Activated T-cell treated with anti-CD3 and anti-CD28 coated beads, Interleukin-2, amount 50 U/mL, for 1 hour (primary cell): Measurements from ENCODE around the gene AHCYL2.
"Not testable (repeated sequence)": the region's sequence is repeated elsewhere in the genome, so short reads cannot be mapped to it uniquely, and the experiment has no call there.

ENCODE experiments used
- DNase-seq: peaks from one replicate; pipeline ENCODE4 v3.0.0-alpha.2; 2020

Gene AHCYL2

GRCh38 chr7:129245533-129245932 lies 20.7 kb downstream of the AHCYL2 start:
- DNase-seq = no peak

GRCh38 chr7:129247087-129247486 lies 22.3 kb downstream of the AHCYL2 start:
- DNase-seq = no peak

GRCh38 chr7:129252128-129252527 lies 27.3 kb downstream of the AHCYL2 start:
- no peak for DNase-seq

GRCh38 chr7:129252603-129253002 lies 27.8 kb downstream of the AHCYL2 start:
- not testable (repeated sequence) for DNase-seq

GRCh38 chr7:129255800-129256199 lies 31.0 kb downstream of the AHCYL2 start:
- no peak for DNase-seq

- DNase-seq = no peak
These were observed 31.4 kb downstream of the AHCYL2 start for GRCh38 chr7:129256221-129256620.

GRCh38 chr7:129257168-129257567 lies 32.3 kb downstream of the AHCYL2 start:
- no peak for DNase-seq

- DNase-seq = no peak
These were observed 34.0 kb downstream of the AHCYL2 start for GRCh38 chr7:129258649-129259389.

GRCh38 chr7:129262324-129262723 lies 37.5 kb downstream of the AHCYL2 start:
- no peak for DNase-seq

GRCh38 chr7:129263168-129263567 lies 38.3 kb downstream of the AHCYL2 start:
- no peak for DNase-seq

GRCh38 chr7:129264534-129264933 lies 39.7 kb downstream of the AHCYL2 start:
- DNase-seq = no peak

- no peak for DNase-seq
These were observed 40.5 kb downstream of the AHCYL2 start for GRCh38 chr7:129265328-129265727.

- DNase-seq = no peak
These were observed 41.4 kb downstream of the AHCYL2 start for GRCh38 chr7:129266181-129266580.

GRCh38 chr7:129270077-129270476 lies 45.2 kb downstream of the AHCYL2 start:
- DNase-seq = no peak

GRCh38 chr7:129271500-129272355 lies 46.9 kb downstream of the AHCYL2 start:
- peak; percentile 31 for DNase-seq

GRCh38 chr7:129273936-129274335 lies 49.1 kb downstream of the AHCYL2 start:
- no peak for DNase-seq

- no peak for DNase-seq
These were observed 52.8 kb downstream of the AHCYL2 start for GRCh38 chr7:129277629-129278028.

GRCh38 chr7:129278688-129279087 lies 53.9 kb downstream of the AHCYL2 start:
- no peak for DNase-seq

- no peak for DNase-seq
These were observed 54.9 kb downstream of the AHCYL2 start for GRCh38 chr7:129279757-129280156.

GRCh38 chr7:129281163-129281562 lies 56.3 kb downstream of the AHCYL2 start:
- no peak for DNase-seq

- no peak for DNase-seq
These were observed 58.0 kb downstream of the AHCYL2 start for GRCh38 chr7:129282865-129283264.

- DNase-seq = no peak
These were observed 59.1 kb downstream of the AHCYL2 start for GRCh38 chr7:129283936-129284335.

GRCh38 chr7:129285111-129285510 lies 60.3 kb downstream of the AHCYL2 start:
- DNase-seq = no peak

- DNase-seq = no peak
These were observed 68.0 kb downstream of the AHCYL2 start for GRCh38 chr7:129292861-129293260.
